ENCODE measurements around the gene TTC23L.

DNA sequence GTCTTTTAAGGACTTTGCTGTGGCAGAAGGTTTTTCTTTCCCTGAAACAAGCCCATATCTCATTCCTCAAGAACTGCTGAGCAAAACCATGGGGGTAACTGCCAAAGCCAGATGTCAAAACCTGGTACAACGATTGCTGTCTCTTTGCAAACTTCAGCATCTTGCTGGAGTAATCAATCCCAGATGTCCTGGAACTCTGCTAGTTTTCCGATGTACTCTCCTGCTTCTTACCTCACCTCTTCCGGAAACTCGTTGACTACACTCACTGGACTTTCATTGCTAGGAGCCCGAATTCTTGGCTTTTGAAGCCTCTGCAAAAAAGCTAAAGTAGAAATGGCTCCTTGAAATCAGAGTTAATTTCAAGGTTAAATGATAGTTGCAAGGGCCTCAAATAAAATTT is 53.0 kb downstream of the TTC23L start:
- TF ChIP-seq POLR2A (IDR thresholded peaks at IDR 0.05; ENCODE audit: low read length) (no peak), GATA1 (IDR thresholded peaks at IDR 0.05; ENCODE audit: low read depth, low read length) (no peak)
